ENCODE data around the gene PODNL1.
A peak's percentile ranks its signal among the peaks of the same experiment; 100 is the strongest.

The PODNL1 gene

GRCh38 chr19:13881692-13882418, 56.4 kb downstream of the PODNL1 start:
- peak overlapping the region; percentile 39 for H3K4me2 ChIP-seq (ENCODE audit: low read length)
- peak overlapping the region; percentile 18 for H3K9ac ChIP-seq (ENCODE audit: low read depth, low read length)
- H3K9me3 ChIP-seq (replicated peaks; ENCODE audit: low read length), result no peaks in the 10 kb centered on the region
- no peak overlapping the region for H3K4me3 ChIP-seq (ENCODE audit: low read length)
- peaks cover 24% of the 10 kb centered on the region for H3K4me1 ChIP-seq (ENCODE audit: control insufficient read depth, insufficient read depth, low read length)
- H3K27me3 ChIP-seq (ENCODE audit: control insufficient read depth, insufficient read depth, low read length), result no peaks in the 10 kb centered on the region
- H3K36me3 ChIP-seq (ENCODE audit: insufficient read depth, low read length), result no peaks in the 10 kb centered on the region

- peaks cover 24% of the 10 kb centered on the region for H3K4me1 ChIP-seq (ENCODE audit: control insufficient read depth, insufficient read depth, low read length)
These were observed 56.9 kb downstream of the PODNL1 start for GRCh38 chr19:13881251-13881691.

More at GRCh38 chr19:13881251-13881691, 56.9 kb downstream of the PODNL1 start:
- H3K4me2 ChIP-seq (ENCODE audit: low read length), result peak overlapping the region; percentile 39
- H3K4me3 ChIP-seq (ENCODE audit: low read length), result no peak overlapping the region
- no peaks in the 10 kb centered on the region for H3K9me3 ChIP-seq (replicated peaks; ENCODE audit: low read length)
- peak overlapping the region; percentile 18 for H3K9ac ChIP-seq (ENCODE audit: low read depth, low read length)
- no peaks in the 10 kb centered on the region for H3K27me3 ChIP-seq (ENCODE audit: control insufficient read depth, insufficient read depth, low read length)
- no peaks in the 10 kb centered on the region for H3K36me3 ChIP-seq (ENCODE audit: insufficient read depth, low read length)

Data from skeletal muscle satellite cell (primary cell).